ENCODE data around the gene GPR132.
A peak's percentile ranks its signal among the peaks of the same experiment; 100 is the strongest.
"Not testable (repeated sequence)": the region's sequence is repeated elsewhere in the genome, so short reads cannot be mapped to it uniquely, and the experiment has no call there.

Gene GPR132

DNA sequence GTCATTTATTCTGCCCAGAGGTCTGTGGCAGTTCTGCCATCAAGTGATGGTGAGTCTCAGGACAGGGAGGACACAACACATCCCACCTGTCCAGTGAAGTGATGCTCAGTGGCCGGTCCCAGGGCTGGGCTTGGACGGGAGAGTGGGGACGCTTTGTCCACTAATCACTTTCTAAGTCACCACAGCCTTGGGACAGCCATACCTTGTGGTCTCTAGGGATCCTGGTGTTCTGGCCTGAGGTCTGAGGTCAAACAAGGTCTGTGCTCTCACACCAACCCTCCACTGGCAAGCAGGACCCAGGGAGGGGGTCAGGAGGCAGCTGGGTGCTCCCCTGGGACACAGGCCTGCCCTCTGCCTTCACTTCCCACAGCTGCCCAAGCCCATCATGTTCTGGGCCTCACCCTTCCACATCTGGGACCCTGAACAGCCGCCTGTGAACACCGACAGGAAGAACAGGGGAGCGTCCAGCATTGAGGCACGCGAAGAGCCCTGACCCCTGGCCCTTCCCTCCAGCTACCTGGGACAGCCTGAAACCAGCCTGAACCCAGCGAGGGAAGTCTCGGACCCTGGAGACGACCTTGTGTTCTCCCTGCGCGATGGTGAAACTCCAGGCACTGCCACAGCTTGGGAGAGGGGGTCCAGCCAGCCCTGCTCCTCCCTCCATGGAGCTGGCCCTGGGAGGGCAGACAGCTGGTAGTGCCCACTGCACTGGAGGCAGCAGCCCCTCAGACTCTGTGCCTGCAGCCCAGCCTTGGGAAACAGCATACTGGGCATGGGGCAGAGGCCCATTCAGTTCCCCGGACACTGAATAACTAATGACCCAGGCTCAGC, 19.7 kb upstream of the GPR132 start:
- Mint-ChIP-seq H3K27ac (no peak overlapping the region), H3K4me1 (peaks cover 7% of the 10 kb centered on the region), H3K9me3 (no peaks in the 10 kb centered on the region), H3K4me3 (no peak overlapping the region), H3K36me3 (no peaks in the 10 kb centered on the region), H3K27me3 (no peaks in the 10 kb centered on the region)

DNA sequence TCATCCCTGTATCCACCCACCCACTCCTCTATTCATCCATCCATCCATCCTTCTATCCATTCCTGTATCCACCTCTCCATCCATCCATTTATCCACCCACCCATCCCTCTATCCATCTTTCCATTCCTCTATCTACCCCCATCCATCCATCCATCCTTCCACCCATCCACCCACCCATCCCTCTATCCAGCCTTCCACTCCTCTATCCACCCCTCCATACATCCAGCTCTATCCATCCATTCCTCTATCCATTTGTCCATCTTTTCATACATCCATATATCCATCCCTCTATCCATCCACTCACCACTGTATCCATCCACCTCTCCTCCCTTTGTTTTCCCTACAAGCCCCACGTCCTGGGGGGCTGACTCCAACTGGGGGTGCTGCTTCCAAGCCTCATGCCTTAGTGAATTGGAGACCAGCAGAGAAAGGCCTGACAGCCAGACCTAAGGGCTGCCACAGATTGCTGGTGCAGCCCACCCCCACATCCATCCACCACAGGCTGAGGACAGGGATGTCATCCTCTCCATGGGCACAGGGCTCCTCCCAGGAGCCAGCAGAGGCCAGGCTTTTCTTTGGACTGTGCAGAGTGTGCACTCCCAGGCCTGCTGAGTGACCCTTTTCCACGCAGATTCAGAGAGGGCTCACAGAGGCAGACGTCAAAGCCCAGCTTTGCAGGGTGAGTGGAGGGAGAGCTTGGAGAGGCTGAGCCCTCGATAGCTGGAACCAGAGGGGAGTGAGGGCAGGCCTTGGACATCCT, 18.9 kb upstream of the GPR132 start:
- H3K9me3 Mint-ChIP-seq: no peaks in the 10 kb centered on the region

DNA sequence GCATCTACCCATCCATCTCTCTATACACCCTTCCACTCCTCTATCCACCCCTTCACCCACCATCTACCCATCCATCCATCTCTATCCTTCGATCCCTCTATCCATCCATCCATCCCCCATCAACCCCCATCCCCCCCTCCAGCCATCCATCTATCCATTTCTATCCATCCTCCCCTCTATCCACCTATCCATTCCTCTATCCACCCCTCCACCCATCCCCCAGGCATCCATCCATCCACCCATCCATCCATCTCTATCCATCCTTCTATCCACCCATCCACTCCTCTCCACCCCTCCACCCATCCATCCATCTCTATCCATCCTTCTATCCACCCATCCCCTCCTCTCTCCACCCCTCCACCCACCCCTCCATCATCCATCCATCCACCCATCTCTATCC, 17.5 kb upstream of the GPR132 start:
- no peak overlapping the region for H3K27ac Mint-ChIP-seq
- H3K27me3 Mint-ChIP-seq: no peaks in the 10 kb centered on the region
- H3K36me3 Mint-ChIP-seq: no peaks in the 10 kb centered on the region
- no peaks in the 10 kb centered on the region for H3K9me3 Mint-ChIP-seq
- H3K4me3 Mint-ChIP-seq: no peak overlapping the region
- H3K4me1 Mint-ChIP-seq: peaks cover 14% of the 10 kb centered on the region

More for the DNA sequence above, 18.9 kb upstream of the GPR132 start:
- H3K27me3 Mint-ChIP-seq: no peaks in the 10 kb centered on the region
- H3K4me3 Mint-ChIP-seq: no peak overlapping the region
- no peaks in the 10 kb centered on the region for H3K36me3 Mint-ChIP-seq
- H3K27ac Mint-ChIP-seq: no peak overlapping the region
- H3K4me1 Mint-ChIP-seq: peaks cover 7% of the 10 kb centered on the region

- H3K27me3 Mint-ChIP-seq, H3K27ac Mint-ChIP-seq, H3K4me3 Mint-ChIP-seq, H3K9me3 Mint-ChIP-seq, H3K36me3 Mint-ChIP-seq: not testable (repeated sequence)
- peaks cover 20% of the 10 kb centered on the region for H3K4me1 Mint-ChIP-seq
Measured at GRCh38 chr14:105081473-105081872, 16.2 kb upstream of the GPR132 start.

GRCh38 chr14:105080161-105080560, 14.9 kb upstream of the GPR132 start:
- Mint-ChIP-seq H3K27ac (no peak overlapping the region), H3K4me3 (no peak overlapping the region)

GRCh38 chr14:105078294-105078693, 13.1 kb upstream of the GPR132 start:
- Mint-ChIP-seq H3K9me3 (no peaks in the 10 kb centered on the region), H3K4me3 (no peak overlapping the region), H3K27me3 (no peaks in the 10 kb centered on the region), H3K4me1 (peaks cover 25% of the 10 kb centered on the region), H3K27ac (no peak overlapping the region), H3K36me3 (no peaks in the 10 kb centered on the region)

More at GRCh38 chr14:105080161-105080560, 14.9 kb upstream of the GPR132 start:
- Mint-ChIP-seq H3K9me3 (no peaks in the 10 kb centered on the region), H3K4me1 (peaks cover 25% of the 10 kb centered on the region), H3K36me3 (no peaks in the 10 kb centered on the region), H3K27me3 (no peaks in the 10 kb centered on the region)

- Mint-ChIP-seq H3K27ac (peak overlapping the region; percentile 81), H3K4me1 (peaks cover 25% of the 10 kb centered on the region), H3K36me3 (no peaks in the 10 kb centered on the region), H3K9me3 (no peaks in the 10 kb centered on the region), H3K4me3 (peak overlapping the region; percentile 65), H3K27me3 (no peaks in the 10 kb centered on the region)
Measured at GRCh38 chr14:105077649-105077995, 12.4 kb upstream of the GPR132 start.

DNA sequence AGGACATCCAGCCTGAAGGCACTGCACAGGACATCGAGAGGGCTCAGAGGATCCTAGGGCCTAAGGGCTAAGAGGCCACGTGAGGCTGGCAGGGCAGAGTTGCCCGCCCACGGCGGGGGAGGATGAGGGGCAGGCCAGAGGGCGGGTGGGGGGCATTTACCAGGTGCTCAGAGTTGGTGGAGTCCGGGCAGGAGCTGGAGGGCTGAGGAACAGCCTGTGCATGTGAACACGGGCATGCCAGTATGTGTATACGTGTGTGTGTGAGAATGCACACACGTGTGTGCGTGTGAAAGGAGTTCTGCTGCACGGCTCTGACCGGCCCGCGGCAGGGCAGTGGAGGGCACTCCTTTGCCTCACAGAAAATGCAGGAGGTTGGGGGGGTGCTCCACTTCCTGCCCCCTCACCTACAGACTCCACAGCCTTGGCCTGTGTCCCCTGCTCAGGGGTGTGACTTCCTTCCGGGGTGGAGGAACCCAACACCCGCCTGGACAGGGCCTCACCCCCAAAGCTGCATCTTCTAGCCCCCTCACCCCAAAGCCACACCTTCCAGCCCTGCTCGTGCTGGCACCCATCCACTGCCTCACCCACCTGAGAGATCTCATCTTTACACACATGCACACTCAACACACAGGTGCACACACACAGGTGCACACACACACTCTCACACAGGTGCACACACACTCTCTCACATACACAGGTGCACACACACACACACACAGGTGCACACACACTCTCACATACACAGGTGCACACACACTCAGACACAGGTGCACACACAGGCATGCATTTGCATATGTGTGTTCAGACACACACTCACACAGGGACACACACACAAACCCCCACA, 11.8 kb upstream of the GPR132 start:
- H3K4me1 Mint-ChIP-seq: peaks cover 29% of the 10 kb centered on the region
- peak overlapping the region; percentile 65 for H3K4me3 Mint-ChIP-seq
- H3K27ac Mint-ChIP-seq: peak overlapping the region; percentile 81
- H3K9me3 Mint-ChIP-seq: no peaks in the 10 kb centered on the region
- no peaks in the 10 kb centered on the region for H3K27me3 Mint-ChIP-seq
- H3K36me3 Mint-ChIP-seq: no peaks in the 10 kb centered on the region

DNA sequence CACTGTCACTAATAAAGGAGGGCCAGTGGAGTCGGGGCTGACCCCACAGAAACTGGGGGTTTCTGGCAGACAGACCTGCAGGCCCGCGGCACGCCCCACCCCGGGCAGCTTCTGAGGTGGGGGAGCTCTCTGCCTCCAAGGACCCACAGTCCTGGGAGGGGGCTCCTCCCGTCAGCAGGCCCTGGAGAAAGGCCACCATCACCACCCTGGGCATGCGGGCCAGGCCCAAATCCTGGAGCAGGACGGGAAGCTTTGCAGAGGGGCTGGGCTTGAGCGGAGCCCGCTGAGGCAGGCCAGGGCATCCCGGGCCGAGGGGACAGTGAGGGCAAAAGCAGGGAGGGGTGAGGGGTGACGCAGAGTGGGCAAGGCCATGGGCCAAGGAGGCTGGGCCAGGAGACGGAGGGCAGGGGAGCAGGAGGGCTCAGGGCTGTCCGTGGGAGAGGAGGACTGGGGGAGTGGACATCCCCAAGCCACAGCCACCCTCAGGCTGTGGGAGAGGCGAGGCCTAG, 11.1 kb upstream of the GPR132 start:
- Mint-ChIP-seq H3K4me1 (peaks cover 32% of the 10 kb centered on the region), H3K4me3 (peak overlapping the region; percentile 30)

GRCh38 chr14:105075379-105076295, 10.4 kb upstream of the GPR132 start:
- Mint-ChIP-seq H3K36me3 (no peaks in the 10 kb centered on the region), H3K4me3 (no peak overlapping the region), H3K27ac (no peak overlapping the region), H3K4me1 (peaks cover 32% of the 10 kb centered on the region), H3K27me3 (no peaks in the 10 kb centered on the region), H3K9me3 (no peaks in the 10 kb centered on the region)

More for the DNA sequence above, 11.1 kb upstream of the GPR132 start:
- Mint-ChIP-seq H3K9me3 (no peaks in the 10 kb centered on the region), H3K27ac (peak overlapping the region; percentile 68), H3K27me3 (no peaks in the 10 kb centered on the region), H3K36me3 (no peaks in the 10 kb centered on the region)

- Mint-ChIP-seq H3K4me1 (peaks cover 42% of the 10 kb centered on the region), H3K4me3 (no peak overlapping the region), H3K36me3 (no peaks in the 10 kb centered on the region), H3K27ac (no peak overlapping the region), H3K27me3 (no peaks in the 10 kb centered on the region), H3K9me3 (no peaks in the 10 kb centered on the region)
Measured at GRCh38 chr14:105074601-105075053, 9.4 kb upstream of the GPR132 start.

- Mint-ChIP-seq H3K27me3 (no peaks in the 10 kb centered on the region), H3K36me3 (no peaks in the 10 kb centered on the region), H3K9me3 (no peaks in the 10 kb centered on the region), H3K27ac (no peak overlapping the region), H3K4me3 (no peak overlapping the region), H3K4me1 (peaks cover 46% of the 10 kb centered on the region)
Measured at GRCh38 chr14:105073720-105074600, 8.7 kb upstream of the GPR132 start.

DNA sequence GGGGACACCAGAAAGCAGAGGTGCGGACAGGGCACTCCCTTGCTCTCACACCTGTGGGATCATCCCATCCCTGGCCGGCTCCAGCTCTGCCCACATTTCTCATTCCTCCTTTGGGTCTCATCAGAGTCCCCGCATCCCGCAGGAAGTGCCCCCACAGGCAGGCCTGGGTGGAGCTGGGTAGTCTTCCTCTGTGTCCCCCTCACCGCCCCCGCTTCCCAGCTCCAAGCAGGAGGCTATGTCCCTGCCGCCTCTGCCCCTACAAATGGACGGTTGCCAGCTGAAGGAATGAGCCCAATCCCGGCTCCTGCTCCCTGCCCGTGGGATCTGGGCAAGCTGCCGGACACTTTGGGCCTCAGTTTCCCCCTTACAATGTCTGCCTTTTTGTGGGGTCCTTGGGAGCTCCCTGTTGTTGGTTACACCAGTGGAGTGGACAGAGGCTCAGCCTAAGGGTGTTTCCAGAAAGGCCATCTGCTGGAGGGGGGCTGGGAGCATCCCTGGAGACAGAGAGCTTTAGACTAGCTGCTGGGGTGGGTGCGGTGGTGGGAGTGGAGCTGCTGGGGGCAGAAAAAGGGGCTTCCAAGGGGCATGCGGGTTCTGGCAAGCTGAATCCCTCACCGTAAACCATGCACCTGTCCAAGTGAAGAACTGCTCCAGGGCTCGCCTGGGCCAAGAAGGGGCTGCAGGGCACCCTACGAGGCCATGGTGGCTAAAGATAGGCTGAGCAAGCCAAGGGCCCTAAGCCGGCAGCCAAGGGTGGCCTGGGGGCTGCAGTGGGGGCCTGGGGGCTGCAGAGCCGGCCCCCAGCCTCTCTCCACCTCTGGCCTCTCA, 7.9 kb upstream of the GPR132 start:
- Mint-ChIP-seq H3K36me3 (no peaks in the 10 kb centered on the region), H3K9me3 (no peaks in the 10 kb centered on the region), H3K4me3 (no peak overlapping the region), H3K27ac (no peak overlapping the region), H3K27me3 (no peaks in the 10 kb centered on the region), H3K4me1 (peaks cover 47% of the 10 kb centered on the region)
